Esophagus (tissue), 2 donors: ENCODE measurements around the gene HDDC3. TPM values are rescaled to one million over a fixed set of nuclear protein-coding genes. Genes with fewer than 3 reads are reported as not detected.
"Not testable (repeated sequence)": the region's sequence is repeated elsewhere in the genome, so short reads cannot be mapped to it uniquely, and the experiment has no call there.

Experiments used
- H3K27ac ChIP-seq, 2 donors: one replicate each; pipeline ENCODE4 v1.5.1; 2013; ENCODE audit warnings: low read depth in 2 of 2, mild to moderate bottlenecking in 2 of 2, inconsistent platforms in 1 of 2, low read length in 1 of 2, moderate library complexity in 1 of 2
- H3K27me3 ChIP-seq, 2 donors: one replicate each; pipeline ENCODE4 v1.6.1; 2013; ENCODE audit warnings: low read length in 2 of 2, control low read depth in 1 of 2, mild to moderate bottlenecking in 1 of 2; ENCODE audit not compliant: insufficient read depth in 2 of 2, control insufficient read depth in 1 of 2
- H3K36me3 ChIP-seq, 2 donors: one replicate each; pipeline ENCODE4 v1.6.1; 2013; ENCODE audit warnings: low read length in 1 of 2; ENCODE audit not compliant: control insufficient read depth in 2 of 2, insufficient read depth in 2 of 2
- H3K4me1 ChIP-seq, 2 donors: one replicate each; pipeline ENCODE4 v1.6.1; 2013; ENCODE audit warnings: low read length in 1 of 2; ENCODE audit not compliant: control insufficient read depth in 2 of 2, insufficient read depth in 2 of 2
- H3K4me3 ChIP-seq, 2 donors: one replicate each; pipeline ENCODE4 v1.5.1; 2013; ENCODE audit warnings: low read length in 2 of 2, mild to moderate bottlenecking in 2 of 2, low read depth in 1 of 2, moderate library complexity in 1 of 2
- H3K9me3 ChIP-seq, 2 donors: one replicate each; pipeline ENCODE4 v1.6.1; 2013; ENCODE audit warnings: mild to moderate bottlenecking in 2 of 2, low read depth in 1 of 2, low read length in 1 of 2, moderate library complexity in 1 of 2; ENCODE audit not compliant: control insufficient read depth in 2 of 2, insufficient read depth in 1 of 2
- WGBS, 2 donors: extraction: QIAGEN DNeasy Blood & Tissue Kit; methylation state at CpG; one replicate each; pipeline ENCODE4 v1.1.7; 2013; 5-methylcytosine and 5-hydroxymethylcytosine counted together
- polyA plus RNA-seq, 2 donors: library from polyadenylated mRNA; stranded (reverse); fragments of 200-250 nt; gene quantifications; one replicate each; pipeline ENCODE4 v1.2.3, GENCODE V29; 2013
- donor health status: healthy with polysubstance abuse.
- donor health status: Bipolar disorder and iron deficiency.

HDDC3 gene
- polyA plus RNA-seq, 2 donors, result 9.1 to 10.5 TPM

DNA sequence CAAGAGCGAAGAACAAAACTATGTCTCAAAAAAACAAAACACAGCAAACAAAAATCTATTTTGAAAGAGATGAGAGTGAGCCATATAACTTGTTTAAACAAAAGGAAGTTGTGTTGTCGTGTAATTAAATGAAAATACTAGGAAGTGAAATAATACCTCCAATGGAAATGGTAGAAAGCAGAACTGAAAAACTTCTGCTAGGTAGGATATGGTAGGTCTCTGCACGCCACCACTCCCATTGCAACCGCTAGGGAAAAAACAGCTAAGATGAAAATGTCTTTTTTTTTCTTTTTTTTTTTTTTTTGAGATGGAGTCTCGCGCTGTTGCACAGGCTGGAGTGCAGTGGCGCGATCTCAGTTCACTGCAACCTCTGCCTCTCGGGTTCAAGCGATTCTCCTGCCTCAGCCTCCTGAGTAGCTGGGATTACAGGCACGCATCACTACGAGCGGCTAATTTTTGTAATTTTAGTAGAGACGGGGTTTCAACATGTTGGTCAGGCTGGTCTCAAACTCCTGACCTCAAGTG lies 35.2 kb downstream of the HDDC3 start:
- 87 to 93% methylated on average over 14 of the region's 14 CpGs for WGBS, 2 donors
- H3K4me3 ChIP-seq, H3K27me3 ChIP-seq, H3K4me1 ChIP-seq, H3K27ac ChIP-seq, H3K9me3 ChIP-seq: not testable (repeated sequence)
- H3K36me3 ChIP-seq, result peaks cover 10 to 15% of the 10 kb centered on the region in 2 donors

DNA sequence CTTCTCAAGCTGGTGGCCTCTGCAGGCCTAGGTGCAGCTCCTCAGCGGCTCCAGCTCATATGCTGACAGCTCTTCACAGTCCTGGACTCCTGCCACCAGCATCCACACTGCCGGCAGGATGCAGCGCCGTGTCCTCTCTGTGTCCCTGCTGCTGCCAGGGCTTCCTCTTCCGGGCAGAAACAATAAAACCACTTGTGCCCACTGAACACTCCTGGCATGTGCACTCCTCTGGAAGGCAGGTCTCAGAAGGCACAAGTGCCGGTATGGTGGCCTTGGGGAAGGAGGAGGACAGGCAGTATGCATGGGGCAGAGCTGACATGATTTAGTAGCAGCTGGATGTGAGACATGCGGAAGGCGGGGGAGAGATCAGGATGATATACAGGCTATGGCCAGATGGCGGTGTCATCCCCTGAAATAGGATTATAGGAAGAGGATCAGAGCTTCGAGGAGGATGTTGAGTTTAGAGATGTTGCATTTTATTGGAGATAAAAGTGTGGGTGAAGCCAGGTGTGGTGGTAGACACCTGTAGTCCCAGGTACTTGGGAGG lies 36.7 kb downstream of the HDDC3 start:
- peaks cover 13 to 15% of the 10 kb centered on the region in 2 donors for H3K36me3 ChIP-seq
- H3K27me3 ChIP-seq, result no peaks in the 10 kb centered on the region
- WGBS, 2 donors, result 76 to 77% methylated on average over 10 of the region's 10 CpGs
- H3K9me3 ChIP-seq, result no peaks in the 10 kb centered on the region
- no peak overlapping the region for H3K4me3 ChIP-seq
- no peak overlapping the region for H3K27ac ChIP-seq
- no peaks in the 10 kb centered on the region for H3K4me1 ChIP-seq

DNA sequence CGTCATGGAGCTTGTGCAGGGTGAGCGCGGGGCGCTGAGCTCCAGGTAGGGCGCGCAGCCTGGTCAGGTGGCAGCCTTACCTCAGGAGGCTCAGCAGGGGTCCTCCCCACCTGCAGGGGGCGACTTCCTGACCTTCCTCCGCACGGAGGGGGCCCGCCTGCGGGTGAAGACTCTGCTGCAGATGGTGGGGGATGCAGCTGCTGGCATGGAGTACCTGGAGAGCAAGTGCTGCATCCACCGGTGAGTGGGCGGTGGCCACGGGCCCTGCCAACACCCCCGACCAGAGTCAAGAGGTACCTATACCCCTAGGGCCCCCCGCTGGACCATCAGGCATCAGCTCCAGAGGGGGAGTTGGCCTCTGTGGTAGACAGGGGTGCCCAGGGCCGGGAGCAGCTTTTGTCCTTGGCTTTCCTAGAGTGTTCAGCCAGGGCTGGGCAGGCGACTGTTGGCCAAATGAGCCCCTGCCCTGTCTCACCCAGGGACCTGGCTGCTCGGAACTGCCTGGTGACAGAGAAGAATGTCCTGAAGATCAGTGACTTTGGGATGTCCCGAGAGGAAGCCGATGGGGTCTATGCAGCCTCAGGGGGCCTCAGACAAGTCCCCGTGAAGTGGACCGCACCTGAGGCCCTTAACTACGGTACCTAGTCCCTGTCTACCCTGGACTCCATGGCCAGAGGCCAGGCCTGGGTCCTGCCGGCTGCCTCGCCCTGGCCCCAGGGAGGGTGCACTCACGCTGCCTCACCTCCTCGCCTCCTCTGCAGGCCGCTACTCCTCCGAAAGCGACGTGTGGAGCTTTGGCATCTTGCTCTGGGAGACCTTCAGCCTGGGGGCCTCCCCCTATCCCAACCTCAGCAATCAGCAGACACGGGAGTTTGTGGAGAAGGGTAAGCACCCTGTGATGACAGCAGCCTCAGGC lies 38.9 kb downstream of the HDDC3 start:
- no peaks in the 10 kb centered on the region for H3K27me3 ChIP-seq

DNA sequence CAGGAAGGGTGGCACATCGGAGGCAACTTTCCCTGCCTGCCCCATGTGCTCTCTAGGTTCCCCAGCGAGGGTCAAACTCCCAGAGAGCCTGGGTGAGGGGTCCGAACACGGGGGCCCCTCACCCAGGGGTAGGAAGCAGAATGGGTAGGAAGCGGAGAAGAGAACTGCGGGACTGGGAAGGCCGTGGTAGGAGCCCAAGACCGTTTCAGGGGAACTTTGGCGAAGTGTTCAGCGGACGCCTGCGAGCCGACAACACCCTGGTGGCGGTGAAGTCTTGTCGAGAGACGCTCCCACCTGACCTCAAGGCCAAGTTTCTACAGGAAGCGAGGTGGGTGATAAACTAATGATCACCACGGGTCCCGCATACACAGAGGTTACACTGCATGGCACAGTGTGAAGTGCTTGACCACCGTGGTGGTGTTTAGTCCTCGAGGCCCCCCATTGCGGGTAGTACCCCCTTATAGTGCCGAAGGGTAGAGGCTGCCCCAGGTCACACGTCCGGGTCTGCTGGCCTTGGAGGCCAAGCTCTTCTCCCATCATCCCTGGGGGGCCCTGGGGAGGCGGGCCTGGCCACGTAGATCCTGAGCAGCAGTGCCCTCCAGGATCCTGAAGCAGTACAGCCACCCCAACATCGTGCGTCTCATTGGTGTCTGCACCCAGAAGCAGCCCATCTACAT lies 39.7 kb downstream of the HDDC3 start:
- Histone ChIP-seq H3K36me3 (peaks cover 13 to 21% of the 10 kb centered on the region in 2 donors), H3K27me3 (no peaks in the 10 kb centered on the region), H3K4me1 (no peaks in the 10 kb centered on the region), H3K4me3 (no peak overlapping the region), H3K27ac (no peak overlapping the region), H3K9me3 (no peaks in the 10 kb centered on the region)
- 94 to 95% methylated on average over 29 of the region's 29 CpGs for WGBS, 2 donors

More for the DNA sequence above, 38.9 kb downstream of the HDDC3 start:
- H3K4me1 ChIP-seq, result no peaks in the 10 kb centered on the region
- H3K27ac ChIP-seq, result no peak overlapping the region
- no peaks in the 10 kb centered on the region for H3K9me3 ChIP-seq
- no peak overlapping the region for H3K4me3 ChIP-seq
- WGBS, 2 donors, result 92% methylated on average over 33 of the region's 33 CpGs
- H3K36me3 ChIP-seq, result peaks cover 13 to 21% of the 10 kb centered on the region in 2 donors

DNA sequence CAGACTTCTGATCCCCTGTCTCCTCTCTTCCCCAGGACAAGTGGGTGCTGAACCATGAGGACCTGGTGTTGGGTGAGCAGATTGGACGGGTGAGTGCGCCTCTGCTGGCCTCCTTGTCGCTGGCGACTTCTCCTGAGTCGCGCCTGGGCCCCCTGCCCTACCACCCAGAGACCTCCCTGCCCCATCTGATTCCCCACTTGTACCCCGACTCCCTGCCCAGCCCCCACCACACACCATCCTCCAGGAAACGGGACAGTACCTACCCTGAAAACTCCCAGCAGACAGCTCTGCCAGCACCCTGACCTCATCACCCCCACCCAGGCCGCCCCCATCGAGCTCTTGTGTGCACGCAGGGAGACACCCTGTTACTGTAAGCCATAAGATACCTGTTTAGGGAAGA lies 40.3 kb downstream of the HDDC3 start:
- no peaks in the 10 kb centered on the region for H3K4me1 ChIP-seq
- H3K36me3 ChIP-seq, result peaks cover 13 to 21% of the 10 kb centered on the region in 2 donors
- H3K9me3 ChIP-seq, result no peaks in the 10 kb centered on the region
- H3K4me3 ChIP-seq, result no peak overlapping the region
- H3K27ac ChIP-seq, result no peak overlapping the region
- no peaks in the 10 kb centered on the region for H3K27me3 ChIP-seq
- 94 to 96% methylated on average over 11 of the region's 11 CpGs for WGBS, 2 donors

DNA sequence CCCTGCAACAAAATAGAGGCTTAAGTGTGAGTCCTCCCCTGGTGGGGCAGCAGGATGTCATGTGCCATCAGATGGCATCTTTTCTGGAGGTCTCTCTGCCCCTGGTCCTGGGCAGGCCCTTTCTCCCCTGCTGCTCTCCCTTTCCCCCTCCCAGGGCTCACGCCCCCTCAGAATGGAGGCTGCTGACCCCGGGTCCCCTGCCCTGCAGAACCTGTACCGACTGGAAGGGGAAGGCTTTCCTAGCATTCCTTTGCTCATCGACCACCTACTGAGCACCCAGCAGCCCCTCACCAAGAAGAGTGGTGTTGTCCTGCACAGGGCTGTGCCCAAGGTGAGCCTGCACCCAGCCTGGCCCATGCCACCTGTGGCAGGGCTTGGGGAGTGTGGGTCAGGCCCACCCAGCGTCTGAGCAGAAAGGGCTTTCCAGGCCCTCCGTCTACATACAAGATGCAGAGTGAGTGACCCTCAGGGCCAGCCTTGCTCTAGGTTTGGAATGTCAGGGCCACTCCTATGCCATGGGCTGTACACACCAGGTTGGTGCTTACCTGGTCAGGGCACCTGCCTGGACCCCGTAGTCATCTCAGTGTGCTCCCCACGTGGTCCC lies 40.9 kb downstream of the HDDC3 start:
- no peak overlapping the region for H3K27ac ChIP-seq
- H3K36me3 ChIP-seq, result peaks cover 13 to 21% of the 10 kb centered on the region in 2 donors
- no peaks in the 10 kb centered on the region for H3K9me3 ChIP-seq
- no peak overlapping the region for H3K4me3 ChIP-seq
- H3K27me3 ChIP-seq, result no peaks in the 10 kb centered on the region
- H3K4me1 ChIP-seq, result no peaks in the 10 kb centered on the region
- 90 to 91% methylated on average over 8 of the region's 8 CpGs for WGBS, 2 donors

DNA sequence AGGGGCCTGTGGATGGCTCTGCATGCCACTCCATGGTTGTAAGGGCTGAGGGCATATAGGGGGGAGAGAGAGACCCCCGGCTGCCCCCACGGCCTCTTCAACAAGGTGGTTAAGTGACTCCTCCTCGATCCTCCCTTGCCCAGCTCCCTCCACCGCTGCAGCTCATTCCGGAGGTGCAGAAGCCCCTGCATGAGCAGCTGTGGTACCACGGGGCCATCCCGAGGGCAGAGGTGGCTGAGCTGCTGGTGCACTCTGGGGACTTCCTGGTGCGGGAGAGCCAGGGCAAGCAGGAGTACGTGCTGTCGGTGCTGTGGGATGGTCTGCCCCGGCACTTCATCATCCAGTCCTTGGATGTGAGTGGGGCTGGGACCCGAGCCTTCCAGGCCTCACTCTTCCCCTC lies 41.5 kb downstream of the HDDC3 start:
- peaks cover 13 to 21% of the 10 kb centered on the region in 2 donors for H3K36me3 ChIP-seq
- H3K4me1 ChIP-seq, result no peaks in the 10 kb centered on the region
- no peaks in the 10 kb centered on the region for H3K9me3 ChIP-seq
- WGBS, 2 donors, result 89 to 90% methylated on average over 12 of the region's 12 CpGs
- no peak overlapping the region for H3K4me3 ChIP-seq
- no peaks in the 10 kb centered on the region for H3K27me3 ChIP-seq
- H3K27ac ChIP-seq, result no peak overlapping the region

DNA sequence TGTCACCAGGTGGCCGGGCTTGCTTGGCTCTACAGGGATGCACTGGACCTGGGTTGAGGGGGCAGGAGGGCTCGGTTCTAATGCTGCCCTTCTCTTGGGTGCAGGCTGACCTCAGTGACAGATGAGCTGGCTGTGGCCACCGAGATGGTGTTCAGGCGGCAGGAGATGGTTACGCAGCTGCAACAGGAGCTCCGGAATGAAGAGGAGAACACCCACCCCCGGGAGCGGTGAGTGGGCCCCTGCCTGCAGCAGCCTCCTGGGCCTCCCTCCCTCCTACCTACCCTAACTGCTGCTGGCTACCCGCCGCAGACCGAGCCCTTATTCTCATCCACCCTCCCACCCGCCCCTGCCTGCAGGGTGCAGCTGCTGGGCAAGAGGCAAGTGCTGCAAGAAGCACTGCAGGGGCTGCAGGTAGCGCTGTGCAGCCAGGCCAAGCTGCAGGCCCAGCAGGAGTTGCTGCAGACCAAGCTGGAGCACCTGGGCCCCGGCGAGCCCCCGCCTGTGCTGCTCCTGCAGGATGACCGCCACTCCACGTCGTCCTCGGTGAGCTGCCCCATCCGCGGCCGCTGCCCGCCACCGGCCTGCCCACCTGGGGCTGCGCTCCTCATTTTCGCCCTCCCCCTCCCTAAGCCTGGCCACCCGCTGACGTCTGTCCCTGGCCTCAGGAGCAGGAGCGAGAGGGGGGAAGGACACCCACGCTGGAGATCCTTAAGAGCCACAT lies 42.5 kb downstream of the HDDC3 start:
- Histone ChIP-seq H3K4me1 (no peaks in the 10 kb centered on the region), H3K27ac (no peak overlapping the region), H3K27me3 (no peaks in the 10 kb centered on the region), H3K9me3 (no peaks in the 10 kb centered on the region), H3K4me3 (no peak overlapping the region), H3K36me3 (peaks cover 8 to 21% of the 10 kb centered on the region in 2 donors)
- 87 to 88% methylated on average over 28 to 31 of the region's 31 CpGs for WGBS, 2 donors

DNA sequence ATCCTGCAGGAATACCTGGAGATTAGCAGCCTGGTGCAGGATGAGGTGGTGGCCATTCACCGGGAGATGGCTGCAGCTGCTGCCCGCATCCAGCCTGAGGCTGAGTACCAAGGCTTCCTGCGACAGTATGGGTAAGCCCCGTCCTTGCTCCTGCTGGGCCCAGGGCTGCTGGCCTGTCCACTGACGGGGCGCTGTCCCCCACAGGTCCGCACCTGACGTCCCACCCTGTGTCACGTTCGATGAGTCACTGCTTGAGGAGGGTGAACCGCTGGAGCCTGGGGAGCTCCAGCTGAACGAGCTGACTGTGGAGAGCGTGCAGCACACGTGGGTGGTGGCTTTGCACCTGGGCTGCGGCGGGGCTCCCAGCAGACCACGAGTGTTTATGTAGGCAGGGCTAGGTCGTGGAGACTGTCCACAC lies 43.0 kb downstream of the HDDC3 start:
- Histone ChIP-seq H3K27me3 (no peaks in the 10 kb centered on the region), H3K36me3 (peaks cover 8 to 21% of the 10 kb centered on the region in 2 donors), H3K4me3 (no peak overlapping the region), H3K4me1 (peaks cover 0 to 4% of the 10 kb centered on the region in 2 donors), H3K27ac (no peak overlapping the region), H3K9me3 (no peaks in the 10 kb centered on the region)
- WGBS, 2 donors, result 77 to 85% methylated on average over 18 of the region's 18 CpGs
